ENCODE data around the gene TUBGCP2. TPM values are rescaled to one million over a fixed set of nuclear protein-coding genes. Genes with fewer than 3 reads are reported as not detected.

TUBGCP2 gene
- total RNA-seq, 1 experiment from 2014 or later: 52.4 TPM

GRCh38 chr10:133229265-133230043 is 79.2 kb downstream of the TUBGCP2 start:
- WGBS (ENCODE audit: extremely low coverage, insufficient read length, low lambda C conversion rate): no CpG with 5 or more reads among the region's 58 CpGs

More at GRCh38 chr10:133229265-133230043, 79.2 kb downstream of the TUBGCP2 start:
- H3T11ph ChIP-seq (ENCODE audit: low read length): no peak overlapping the region
- H3K27ac ChIP-seq (ENCODE audit: insufficient read length, low read depth, low read length): no peak overlapping the region
- H2BK5ac ChIP-seq (ENCODE audit: insufficient read length, low read length): no peak overlapping the region
- no peak overlapping the region for H3K23ac ChIP-seq (ENCODE audit: insufficient read length, low read depth, low read length)
- H2AFZ ChIP-seq (ENCODE audit: low read length): no peak overlapping the region
- H2BK20ac ChIP-seq (ENCODE audit: low read depth, low read length, poor library complexity, severe bottlenecking): no peak overlapping the region
- H3K79me1 ChIP-seq (ENCODE audit: insufficient read depth, low read depth, low read length, poor library complexity, severe bottlenecking): no peaks in the 10 kb centered on the region
- H3K9me3 Mint-ChIP-seq: peaks cover 0 to 8% of the 10 kb centered on the region in 2 experiments; a peak in 3 of 5 replicates
- no peak overlapping the region for H4K91ac ChIP-seq (ENCODE audit: insufficient read length, low read depth, low read length)
- peak overlapping the region; percentile 61 to 82 for H3K4me3 Mint-ChIP-seq
- no peak overlapping the region for H3K4ac ChIP-seq (ENCODE audit: low read depth, low read length)
- H3K36me3 Mint-ChIP-seq (ENCODE audit: insufficient read depth in 1 of 3, low read depth in 3 of 3): peaks cover 0 to 5% (median 0%) of the 10 kb centered on the region in 3 experiments; a peak in 4 of 7 replicates
- no peak overlapping the region for H3K9ac ChIP-seq (ENCODE audit: extremely low read depth, insufficient read length, low read length)
- H2BK120ac ChIP-seq (ENCODE audit: low read depth, low read length, poor library complexity, severe bottlenecking): no peak overlapping the region
- no peak overlapping the region for H3K18ac ChIP-seq (ENCODE audit: insufficient read length, low read depth, low read length)
- no peaks in the 10 kb centered on the region for H3K9me3 ChIP-seq (ENCODE audit: control insufficient read depth, low read depth, low read length)
- H3K27ac Mint-ChIP-seq: no peak overlapping the region; a peak in 1 of 7 replicates
- H4K20me1 ChIP-seq (ENCODE audit: control insufficient read depth, insufficient read depth, insufficient read length): no peaks in the 10 kb centered on the region
- no peaks in the 10 kb centered on the region for H3K79me2 ChIP-seq (ENCODE audit: insufficient read depth, low read length)
- H3K27me3 Mint-ChIP-seq (ENCODE audit: low read depth): peaks cover 68% of the 10 kb centered on the region
- H3K56ac ChIP-seq (ENCODE audit: insufficient read length, low read depth, low read length): no peak overlapping the region
- H2BK12ac ChIP-seq (ENCODE audit: insufficient read length, low read depth, low read length): no peak overlapping the region
- no peak overlapping the region for H4K8ac ChIP-seq (replicated peaks; ENCODE audit: insufficient read length, low read depth, low read length)
- TF ChIP-seq CTCF (conservative IDR thresholded peaks at IDR 0.05): no peak
- DNase-seq: peak; percentile 71
- H3K23me2 ChIP-seq (ENCODE audit: insufficient read length, low read depth, low read length, poor library complexity, severe bottlenecking): no peaks in the 10 kb centered on the region
- peaks cover 35 to 37% of the 10 kb centered on the region in 2 experiments for H3K4me1 Mint-ChIP-seq
- peak overlapping the region; percentile 20 for H3K4me2 ChIP-seq (ENCODE audit: insufficient read depth, insufficient read length, low read length)
- H3K14ac ChIP-seq (ENCODE audit: insufficient read depth, low read length): no peak overlapping the region
- no peak overlapping the region for H2AK5ac ChIP-seq (ENCODE audit: insufficient read length, low read length)
- peaks cover 6% of the 10 kb centered on the region; the same call in 1 of the 2 replicates for H3K27me3 ChIP-seq (ENCODE audit: insufficient read depth, low read length)
- H3K4me1 ChIP-seq (ENCODE audit: insufficient read depth, low read length): no peaks in the 10 kb centered on the region; the same call in 1 of the 2 replicates
- no peak overlapping the region for H2BK15ac ChIP-seq (ENCODE audit: low read depth, low read length)
- H4K5ac ChIP-seq (ENCODE audit: insufficient read length, low read depth, low read length): no peak overlapping the region

Small RNA genes within 50 kb of the gene (microRNA-seq; reads per million reads assigned to microRNA genes)
- gene MIR202 (ENCODE audit: borderline microRNAs expressed): not detected

Other genes starting within 250 kb of the TUBGCP2 start
- 0.11 and 0.13 TPM in 2 replicates for gene ADGRA1, start 220.9 kb downstream of the TUBGCP2 start, total RNA-seq (2021)
- gene KNDC1, start 148.7 kb downstream of the TUBGCP2 start, total RNA-seq (2021): 13.7 and 15.7 TPM in 2 replicates
- gene UTF1, start 78.7 kb downstream of the TUBGCP2 start, total RNA-seq (2021): 31.5 and 38.6 TPM in 2 replicates
- gene VENTX, start 71.0 kb downstream of the TUBGCP2 start, total RNA-seq (2021): 10.9 and 11.1 TPM in 2 replicates
- gene ADAM8, start 32.0 kb downstream of the TUBGCP2 start, total RNA-seq (2021): 4.5 and 5.4 TPM in 2 replicates
- gene ZNF511, start within 50 bp of the TUBGCP2 start, total RNA-seq (2021): 83.6 and 89.4 TPM in 2 replicates
- gene CALY, start 28.0 kb upstream of the TUBGCP2 start, total RNA-seq (2021): 1.9 and 2.9 TPM in 2 replicates
- 0.81 and 1.2 TPM in 2 replicates for gene PRAP1, start 38.5 kb upstream of the TUBGCP2 start, total RNA-seq (2021)
- 39.6 and 41.8 TPM in 2 replicates for gene FUOM, start 49.1 kb upstream of the TUBGCP2 start, total RNA-seq (2021)
- gene ECHS1, start 64.5 kb upstream of the TUBGCP2 start, total RNA-seq (2021): 94.1 and 100 TPM in 2 replicates
- gene PAOX, start 70.4 kb upstream of the TUBGCP2 start, total RNA-seq (2021): 5.3 and 5.6 TPM in 2 replicates
- gene MTG1, start 85.3 kb upstream of the TUBGCP2 start, total RNA-seq (2021): 61.4 and 65.3 TPM in 2 replicates
- gene SPRN, start 115.8 kb upstream of the TUBGCP2 start, total RNA-seq (2021): 0.42 TPM in 2 replicates
- 0.39 and 0.50 TPM in 2 replicates for gene SCART1, start 145.1 kb upstream of the TUBGCP2 start, total RNA-seq (2021)
- gene CYP2E1, start 218.5 kb upstream of the TUBGCP2 start, total RNA-seq (2021): 0.13 and 0.31 TPM in 2 replicates

All from H9 (cell line).